Measurements from ENCODE around the gene DCTN1.

DCTN1 gene

DNA sequence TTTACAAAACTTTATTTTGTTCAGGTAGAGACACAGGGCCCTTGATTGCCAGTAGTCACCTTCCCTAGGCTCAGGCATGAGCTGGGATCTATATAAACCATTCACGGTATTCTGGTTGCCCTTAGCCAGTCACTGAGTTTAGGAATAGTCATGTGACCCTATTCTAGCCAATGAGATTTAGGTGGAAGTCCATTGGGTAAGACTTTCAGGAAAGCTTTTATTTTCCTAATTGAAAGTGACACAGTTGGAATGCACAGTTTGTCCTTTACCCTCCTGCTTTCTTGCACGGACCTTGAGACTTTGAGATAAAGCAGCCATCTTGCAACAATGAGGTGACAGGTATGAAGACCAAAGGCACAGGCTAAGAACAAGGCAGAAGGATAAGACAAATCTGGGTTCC lies 58.4 kb downstream of the DCTN1 start:
- DNase-seq (ENCODE audit: low read depth): no peak

DNA sequence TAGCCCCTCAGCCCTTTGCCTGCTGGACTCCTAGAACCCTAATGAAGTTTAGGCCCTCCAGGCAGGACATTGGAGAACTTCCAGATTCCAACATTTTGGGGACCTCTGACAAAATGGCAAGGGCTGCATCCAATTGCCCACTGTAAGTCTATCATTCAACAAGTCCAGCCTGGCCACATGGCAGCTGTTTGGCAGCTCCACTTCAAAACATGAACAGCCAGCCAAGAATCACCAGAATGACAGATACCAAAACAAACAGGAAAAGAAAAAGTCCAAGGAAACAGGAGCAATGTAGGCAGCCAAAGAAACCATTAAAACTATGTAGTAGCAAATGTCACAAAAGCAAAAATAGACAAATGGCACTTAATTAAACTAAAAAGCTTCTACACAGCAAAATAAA lies 62.4 kb downstream of the DCTN1 start:
- DNase-seq (ENCODE audit: low read depth): no peak

DNA sequence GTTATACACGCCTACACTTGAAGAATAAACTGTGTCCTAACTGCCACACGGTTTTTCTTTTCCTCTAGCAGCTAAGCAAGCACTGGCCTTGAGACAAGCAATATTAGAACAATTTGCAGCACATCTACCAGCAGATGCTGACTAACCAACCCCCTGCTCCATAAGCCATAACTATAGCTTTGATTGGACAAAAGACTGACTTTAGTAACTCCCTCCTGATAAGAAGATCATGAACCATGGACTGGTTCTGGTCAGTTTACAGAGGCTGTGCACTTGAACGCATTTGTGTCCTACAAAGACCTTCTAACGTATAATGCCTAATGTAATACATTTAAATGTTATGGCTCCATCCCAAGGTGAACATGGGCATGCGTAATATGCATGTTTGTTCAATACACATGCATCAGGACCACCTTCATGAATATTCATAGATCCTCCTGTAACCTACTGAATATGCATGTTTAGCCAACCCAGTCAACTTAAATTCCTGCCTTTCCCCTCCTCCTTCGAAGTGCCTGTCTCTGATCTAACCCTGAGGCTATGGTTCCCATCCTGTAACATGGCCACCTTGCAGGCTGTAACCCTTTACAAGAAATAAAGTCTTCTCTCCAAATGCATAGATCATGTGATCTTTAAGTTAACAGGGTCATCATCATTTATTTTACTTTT lies 63.4 kb downstream of the DCTN1 start:
- no peak for DNase-seq (ENCODE audit: low read depth)

DNA sequence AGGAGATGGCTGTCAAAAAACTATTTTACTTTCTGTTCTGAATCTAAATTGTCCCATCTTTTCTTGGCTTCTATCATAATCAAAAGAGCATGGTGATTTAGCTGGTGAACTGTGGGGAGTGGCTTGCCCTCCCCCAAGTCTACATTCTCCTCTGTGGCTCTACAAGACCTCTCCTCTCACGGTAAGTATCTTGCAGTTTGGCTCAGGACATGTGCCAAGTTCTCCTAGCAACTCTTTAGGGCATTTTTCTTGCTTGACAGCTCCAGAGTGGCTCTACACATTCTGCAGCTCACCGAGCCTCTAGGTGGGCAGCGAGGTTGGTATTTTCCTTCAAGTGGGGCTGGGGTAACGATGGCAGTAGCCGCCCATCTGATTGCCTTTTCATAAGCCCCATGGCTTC lies 66.0 kb downstream of the DCTN1 start:
- no peak for DNase-seq (ENCODE audit: low read depth)

DNA sequence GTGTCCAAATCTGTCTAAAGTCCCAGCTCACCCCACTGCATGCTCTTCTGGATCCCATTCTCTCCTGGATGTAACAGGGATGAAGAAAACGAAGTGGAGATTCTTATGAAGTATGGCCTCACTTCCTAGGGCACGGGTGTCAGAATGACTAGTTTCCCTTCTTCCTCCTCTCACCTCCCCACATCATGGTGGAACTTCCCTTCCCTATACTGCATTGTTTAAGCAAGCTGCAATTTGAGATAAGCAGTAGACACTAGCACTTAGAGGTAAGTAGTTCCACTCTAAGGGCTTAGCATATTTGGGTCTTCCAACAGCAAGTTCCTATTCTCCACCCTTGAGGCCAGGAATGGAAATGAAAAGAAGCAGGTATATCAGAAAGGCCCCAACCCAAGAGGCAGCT lies 66.6 kb downstream of the DCTN1 start:
- no peak for DNase-seq (ENCODE audit: low read depth)

DNA sequence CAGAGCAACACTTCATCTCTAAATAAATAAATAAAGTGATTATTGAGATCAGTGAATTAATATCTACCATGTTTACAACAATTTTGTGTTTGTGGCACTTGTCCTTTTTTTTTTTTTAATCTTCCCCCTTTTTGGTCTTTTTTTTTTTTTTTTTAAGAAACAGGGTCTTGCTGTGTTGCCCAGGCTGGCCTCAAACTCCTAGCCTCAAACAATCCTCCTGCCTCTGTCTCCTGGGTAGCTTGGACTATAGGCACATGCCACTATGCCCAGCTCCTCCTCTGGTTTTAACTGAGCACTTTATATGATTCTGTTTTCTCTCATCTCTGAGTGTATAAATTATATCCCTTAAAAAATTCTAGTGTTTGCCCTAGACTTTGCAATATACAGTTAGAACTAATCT lies 67.2 kb downstream of the DCTN1 start:
- DNase-seq (ENCODE audit: low read depth): no peak
